Esophagus squamous epithelium (tissue), 4 donors: Measurements from ENCODE around the gene SF1.

Source experiments
- CTCF ChIP-seq, 6 experiments: fragments of 450-650 bp in 4 of 6; fragments of 200-600 bp in 2 of 6; sonication (generic) in 2 of 6; IDR thresholded peaks; one replicate each; pipeline ENCODE4 v1.5.1; 2016 to 2019; ENCODE audit warnings: antibody characterized with exemption in 6 of 6, mild to moderate bottlenecking in 4 of 6, moderate library complexity in 4 of 6
- POLR2A ChIP-seq, 4 donors: fragments of 450-650 bp; IDR thresholded peaks; one replicate each; pipeline ENCODE4 v1.6.1; 2017; ENCODE audit warnings: antibody characterized with exemption in 4 of 4, mild to moderate bottlenecking in 4 of 4, moderate library complexity in 3 of 4

- TF ChIP-seq CTCF (IDR thresholded peaks at IDR 0.05) (peak; percentile 71 to 94 (median 82)), POLR2A (IDR thresholded peaks at IDR 0.05) (peak in 1 of 4 donors; percentile 49)
Measured at GRCh38 chr11:64742889-64743590, 35.3 kb downstream of the SF1 start.
